Activated naive CD4-positive, alpha-beta T cell treated with Interleukin-2 at 50 U/mL for 16 hours (primary cell): ENCODE data around the gene ANKRD36C.
"Not testable (repeated sequence)": the region's sequence is repeated elsewhere in the genome, so short reads cannot be mapped to it uniquely, and the experiment has no call there.

Experiments
- DNase-seq: peaks from one replicate; pipeline ENCODE4 v3.0.0-alpha.2; 2020

The ANKRD36C gene

GRCh38 chr2:96006248-96006647 is 14.6 kb upstream of the ANKRD36C start:
- DNase-seq: not testable (repeated sequence)

DNA sequence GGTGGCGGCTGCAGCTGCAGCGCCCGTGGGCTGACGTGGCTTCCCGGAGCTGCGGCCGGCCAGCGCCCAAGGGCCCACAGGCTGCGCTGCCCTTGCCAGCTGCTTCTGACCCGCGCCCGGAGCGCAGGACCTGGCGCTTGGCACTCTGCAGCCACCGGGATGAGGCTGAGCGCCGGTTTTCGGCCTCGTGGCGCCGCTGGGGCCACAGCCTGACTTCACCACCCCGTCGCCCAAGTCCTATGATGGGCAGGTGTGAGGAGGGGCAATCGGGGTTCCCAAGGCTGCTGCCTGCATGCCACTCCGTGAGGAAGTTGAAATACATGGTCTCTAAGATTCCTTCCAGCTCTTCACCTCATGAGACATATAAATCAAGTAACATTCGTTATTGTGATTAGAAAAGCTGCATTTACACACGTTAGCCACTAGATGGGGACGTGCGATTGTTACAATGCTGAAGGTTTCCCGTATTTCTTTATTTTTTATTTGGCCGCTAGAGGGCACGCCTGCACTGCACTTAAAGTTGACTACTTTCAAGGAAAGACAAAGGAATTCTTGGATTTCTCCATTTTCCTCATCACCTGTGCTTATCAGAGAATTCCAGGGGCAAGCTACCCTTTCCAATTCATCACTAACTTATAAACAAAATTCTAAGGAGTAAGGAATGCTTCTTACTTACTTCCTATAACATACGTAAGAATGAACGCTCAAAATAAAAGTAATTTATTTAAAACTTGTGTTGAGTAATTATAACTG is 1.1 kb upstream of the ANKRD36C start:
- peak; percentile 41 for DNase-seq

DNA sequence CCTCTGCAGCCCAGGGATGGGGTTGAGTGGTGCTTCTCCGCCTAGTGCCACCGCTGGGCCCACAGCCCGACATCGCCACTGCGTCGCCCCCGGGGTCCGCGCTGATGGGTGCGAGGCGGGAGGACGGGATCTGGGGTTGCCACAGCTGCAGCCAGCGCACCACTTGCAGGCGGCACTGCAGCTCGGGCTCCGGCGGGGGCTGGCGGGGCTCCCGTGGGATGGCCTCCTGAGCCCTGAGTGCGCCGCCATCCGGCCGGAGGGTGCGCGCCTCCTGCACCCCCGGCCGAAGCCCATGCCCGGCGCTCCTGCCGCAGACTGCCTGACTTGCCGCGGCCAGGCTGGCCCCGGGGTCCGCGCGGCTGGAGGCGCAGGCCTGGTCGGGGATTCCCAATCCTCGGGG is 478 bp upstream of the ANKRD36C start:
- DNase-seq: peak; percentile 39

- DNase-seq: not testable (repeated sequence)
Observed at GRCh38 chr2:95990884-95991283, 740 bp downstream of the ANKRD36C start.

DNA sequence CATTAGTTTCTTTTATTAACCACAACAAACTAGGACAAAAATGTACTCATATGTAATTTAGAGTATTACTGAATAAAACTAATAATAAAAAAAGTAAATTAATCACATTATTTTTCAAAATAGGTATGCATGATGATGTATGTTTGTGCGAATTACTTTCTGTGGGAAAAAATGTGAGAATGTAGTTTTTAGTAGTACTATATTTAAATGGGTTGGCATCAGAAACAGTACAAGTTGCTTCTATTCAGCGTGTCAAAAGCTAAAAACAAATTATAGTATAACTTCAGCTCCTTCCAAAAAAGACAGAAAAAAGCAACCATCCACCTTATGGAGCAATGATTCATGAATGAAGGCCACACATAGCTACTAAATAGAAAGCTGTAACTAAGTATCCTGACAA is 40.0 kb downstream of the ANKRD36C start:
- DNase-seq: not testable (repeated sequence)

- DNase-seq: not testable (repeated sequence)
Observed at GRCh38 chr2:95948039-95948438, 43.6 kb downstream of the ANKRD36C start.

GRCh38 chr2:95939947-95940346 is 51.7 kb downstream of the ANKRD36C start:
- DNase-seq: not testable (repeated sequence)

DNA sequence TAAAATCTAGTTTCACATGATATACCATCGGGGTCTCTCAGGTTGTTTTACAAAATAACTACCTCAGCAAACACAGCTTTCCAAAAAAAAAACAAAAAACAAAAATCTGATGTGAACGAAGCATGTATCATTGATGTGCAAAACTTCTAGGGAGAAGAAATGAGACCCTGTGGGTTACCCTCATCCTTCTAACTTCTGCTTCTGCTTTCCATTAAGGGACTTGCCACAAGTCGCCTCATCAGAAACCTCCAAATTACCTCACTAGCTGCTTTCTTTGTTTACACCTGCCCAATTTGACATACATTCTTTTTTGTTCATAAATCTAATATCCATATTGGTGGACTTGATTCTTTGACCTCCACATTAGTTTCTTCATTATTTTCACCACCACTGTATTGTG is 60.9 kb downstream of the ANKRD36C start:
- not testable (repeated sequence) for DNase-seq

- not testable (repeated sequence) for DNase-seq
Observed at GRCh38 chr2:95917007-95917406, 74.6 kb downstream of the ANKRD36C start.

DNA sequence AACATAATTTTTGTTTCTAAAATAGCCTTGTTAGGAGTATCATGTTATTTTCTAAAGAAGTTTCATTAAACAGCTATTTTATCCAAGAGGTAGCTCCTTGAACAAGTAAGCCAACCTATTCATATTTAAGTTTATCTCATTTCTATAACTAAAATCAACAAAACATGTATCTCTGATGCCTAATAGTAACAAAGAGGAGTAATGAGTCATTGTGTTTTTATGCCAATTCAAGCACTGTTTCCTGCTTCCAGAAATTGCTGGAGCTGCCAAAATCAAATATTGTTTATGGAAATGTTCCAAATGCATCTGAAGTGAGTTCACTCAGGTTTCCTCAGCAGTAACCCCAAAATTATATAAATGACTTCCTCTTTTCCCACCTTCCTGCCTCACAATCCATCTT is 76.5 kb downstream of the ANKRD36C start:
- not testable (repeated sequence) for DNase-seq

- DNase-seq: not testable (repeated sequence)
Observed at GRCh38 chr2:95911431-95911830, 80.2 kb downstream of the ANKRD36C start.

DNA sequence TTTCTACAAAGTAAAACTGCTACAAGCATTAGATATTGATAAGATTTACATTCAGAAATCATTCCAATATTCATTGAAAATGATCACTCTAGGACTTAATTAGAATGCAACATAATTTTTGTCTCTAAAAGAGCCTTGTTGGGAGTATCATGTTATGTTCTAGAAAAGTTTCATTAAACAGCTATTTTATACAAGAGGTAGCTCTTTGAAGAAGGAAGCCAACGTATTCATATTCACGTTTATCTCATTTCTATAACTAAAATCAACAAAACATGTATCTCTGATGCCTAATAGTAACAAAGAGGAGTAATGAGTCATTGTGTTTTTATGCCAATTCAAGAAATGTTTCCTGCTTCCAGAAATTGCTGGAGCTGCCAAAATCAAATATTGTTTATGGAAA is 97.2 kb downstream of the ANKRD36C start:
- DNase-seq: not testable (repeated sequence)

GRCh38 chr2:95867929-95868328 is 123.7 kb downstream of the ANKRD36C start:
- not testable (repeated sequence) for DNase-seq

- not testable (repeated sequence) for DNase-seq
Observed at GRCh38 chr2:95867047-95867677, 124.5 kb downstream of the ANKRD36C start.

DNA sequence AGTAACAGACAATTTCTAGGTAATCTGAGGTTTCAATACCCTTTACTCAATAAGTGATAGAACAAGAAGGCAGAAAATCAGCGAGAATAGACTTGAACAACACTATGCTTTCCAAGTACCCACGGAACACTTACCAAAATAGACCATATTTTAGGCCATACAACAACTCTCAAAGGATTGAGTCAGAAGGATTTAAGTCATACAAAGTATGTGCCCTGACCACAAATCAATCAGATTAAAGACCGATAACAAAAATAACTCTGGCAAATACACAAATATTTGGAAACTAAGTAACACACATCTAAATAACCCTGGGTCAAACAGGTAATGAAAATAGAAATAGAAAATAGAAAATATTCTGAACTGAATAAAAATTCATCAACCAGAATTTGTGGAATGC is 129.5 kb downstream of the ANKRD36C start:
- not testable (repeated sequence) for DNase-seq

DNA sequence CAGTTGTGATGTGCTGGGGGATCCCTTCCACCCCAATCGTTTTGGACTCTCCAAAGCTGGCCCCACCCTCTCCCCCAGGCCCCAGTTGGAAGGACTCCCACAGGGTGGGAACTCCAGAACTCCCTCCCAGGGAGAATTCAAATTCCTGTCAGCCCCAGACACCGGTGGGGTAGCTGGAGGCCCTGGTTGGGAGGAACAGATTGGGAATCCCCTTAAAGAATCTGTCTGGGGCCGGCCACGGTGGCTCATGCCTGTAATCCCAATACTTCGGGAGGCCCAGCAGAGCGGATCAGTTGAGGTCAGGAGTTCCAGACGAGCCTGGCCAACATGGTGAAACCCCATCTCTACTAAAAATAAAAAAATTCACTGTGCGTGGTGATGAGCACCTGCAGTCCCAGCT is 155.5 kb downstream of the ANKRD36C start:
- DNase-seq: no peak

DNA sequence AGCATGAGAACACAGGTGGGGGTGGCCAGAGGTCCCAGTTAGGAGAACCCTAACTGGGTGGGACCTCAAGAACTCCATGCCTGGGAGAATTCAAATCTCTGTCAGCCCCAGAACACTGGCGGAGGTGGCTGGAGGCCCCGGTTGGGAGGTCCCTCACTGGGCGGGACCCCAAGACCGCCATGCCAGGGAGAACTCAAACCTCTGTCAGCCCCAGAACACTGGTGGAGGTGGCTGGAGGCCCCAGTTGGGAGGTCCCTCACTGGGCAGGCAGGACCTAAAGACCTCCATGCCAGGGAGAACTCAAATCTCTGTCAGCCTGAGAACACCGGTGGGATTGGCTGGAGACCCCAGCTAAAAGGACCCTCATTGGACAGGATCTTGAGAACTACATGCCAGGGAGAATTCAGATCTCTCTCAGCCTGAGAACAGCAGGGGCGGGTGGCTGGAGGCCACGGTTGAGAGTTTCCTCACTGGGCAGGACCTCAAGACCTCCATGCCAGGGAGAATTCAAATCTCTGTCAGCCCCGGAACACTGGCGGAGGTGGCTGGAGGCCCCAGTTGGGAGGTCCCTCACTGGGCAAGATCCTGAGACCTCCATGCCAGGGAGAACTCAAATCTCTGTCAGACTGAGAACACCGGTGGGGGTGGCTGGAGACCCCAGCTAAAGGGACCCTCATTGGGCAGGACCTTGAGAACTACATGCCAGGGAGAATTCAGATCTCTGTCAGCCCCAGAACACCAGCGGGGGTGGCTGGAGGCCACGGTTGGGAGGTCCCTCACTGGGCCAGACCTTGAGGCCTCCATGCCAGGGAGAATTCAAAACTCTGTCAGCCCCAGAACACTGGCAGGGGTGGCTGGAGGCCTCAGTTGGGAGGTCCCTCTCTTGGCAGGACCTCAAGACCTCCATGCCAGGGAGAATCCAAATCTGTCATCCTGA is 157.3 kb downstream of the ANKRD36C start:
- DNase-seq: not testable (repeated sequence)

GRCh38 chr2:95824218-95824617 is 167.4 kb downstream of the ANKRD36C start:
- DNase-seq: not testable (repeated sequence)

DNA sequence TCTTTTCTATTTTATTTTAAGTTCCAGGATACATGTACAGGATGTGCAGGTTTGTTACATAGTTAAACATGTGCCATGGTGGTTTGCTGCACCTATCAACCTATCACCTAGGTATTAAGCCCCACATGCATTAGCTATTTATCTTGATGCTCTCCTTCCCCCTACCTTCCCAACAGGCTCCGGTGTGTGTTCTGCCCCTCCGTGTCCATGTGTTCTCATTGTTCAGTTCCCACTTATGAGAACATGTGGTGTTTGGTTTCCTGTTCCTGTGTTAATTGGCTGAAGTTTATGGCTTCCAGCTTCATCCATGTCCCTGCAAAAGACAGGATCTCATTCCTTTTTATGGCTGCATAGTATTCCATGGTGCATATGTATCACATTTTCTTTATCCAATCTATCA is 174.1 kb downstream of the ANKRD36C start:
- DNase-seq: not testable (repeated sequence)

DNA sequence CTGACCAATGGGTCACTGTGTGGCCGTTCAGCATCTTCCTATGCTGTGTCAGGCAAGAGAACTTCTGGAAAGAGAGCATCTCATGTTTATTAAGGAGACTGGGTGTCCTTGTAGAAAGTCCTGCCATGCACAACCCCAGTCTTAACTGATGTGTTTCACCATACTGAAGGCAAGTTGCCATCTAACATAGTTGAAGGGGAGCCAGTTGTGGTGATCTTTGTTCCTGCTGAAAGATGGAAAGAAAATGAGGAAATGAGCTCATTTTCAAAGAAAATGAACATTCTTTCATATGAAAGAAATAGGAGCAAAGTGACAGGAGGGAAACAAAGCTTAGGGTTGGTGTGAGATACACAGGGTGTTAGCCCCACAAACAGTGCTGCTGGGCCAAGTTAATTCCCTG is 178.3 kb downstream of the ANKRD36C start:
- DNase-seq: not testable (repeated sequence)

- DNase-seq: no peak
Observed at GRCh38 chr2:95799892-95800291, 191.7 kb downstream of the ANKRD36C start.

GRCh38 chr2:95799147-95799889 is 192.3 kb downstream of the ANKRD36C start:
- not testable (repeated sequence) for DNase-seq
